HG02678 (cell line): ENCODE measurements around the gene ATAD2B.

ENCODE experiments used
- ATAC-seq: cut with Tn5 transposase; IDR thresholded peaks from one replicate; pipeline ENCODE4 v1.9.1; 2021; ENCODE audit warnings: mild to moderate bottlenecking, moderate library complexity; ENCODE audit not compliant: unreplicated experiment

The ATAD2B gene

DNA sequence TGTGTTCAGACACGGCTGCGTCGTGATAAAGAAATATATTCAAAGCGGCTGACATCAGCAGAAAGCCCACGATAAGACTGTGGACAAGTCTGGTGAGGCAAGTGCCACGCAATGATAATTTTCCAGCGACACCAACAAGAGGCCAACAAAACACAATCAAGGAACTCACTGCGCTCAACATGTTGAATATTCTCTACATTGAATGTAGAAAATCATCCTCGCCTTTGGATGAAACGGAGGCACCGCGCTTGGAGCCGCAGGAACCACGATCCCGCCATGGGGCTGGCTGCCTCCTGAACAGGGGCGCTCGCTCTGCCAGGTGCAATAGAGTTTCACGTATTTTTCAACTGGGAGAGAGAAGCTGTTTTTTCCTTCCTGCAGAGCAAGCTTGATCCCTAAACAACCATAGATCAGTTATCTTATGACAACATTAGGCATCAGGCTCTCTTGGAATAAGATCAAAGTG lies 220.3 kb downstream of the ATAD2B start:
- no peak for ATAC-seq

DNA sequence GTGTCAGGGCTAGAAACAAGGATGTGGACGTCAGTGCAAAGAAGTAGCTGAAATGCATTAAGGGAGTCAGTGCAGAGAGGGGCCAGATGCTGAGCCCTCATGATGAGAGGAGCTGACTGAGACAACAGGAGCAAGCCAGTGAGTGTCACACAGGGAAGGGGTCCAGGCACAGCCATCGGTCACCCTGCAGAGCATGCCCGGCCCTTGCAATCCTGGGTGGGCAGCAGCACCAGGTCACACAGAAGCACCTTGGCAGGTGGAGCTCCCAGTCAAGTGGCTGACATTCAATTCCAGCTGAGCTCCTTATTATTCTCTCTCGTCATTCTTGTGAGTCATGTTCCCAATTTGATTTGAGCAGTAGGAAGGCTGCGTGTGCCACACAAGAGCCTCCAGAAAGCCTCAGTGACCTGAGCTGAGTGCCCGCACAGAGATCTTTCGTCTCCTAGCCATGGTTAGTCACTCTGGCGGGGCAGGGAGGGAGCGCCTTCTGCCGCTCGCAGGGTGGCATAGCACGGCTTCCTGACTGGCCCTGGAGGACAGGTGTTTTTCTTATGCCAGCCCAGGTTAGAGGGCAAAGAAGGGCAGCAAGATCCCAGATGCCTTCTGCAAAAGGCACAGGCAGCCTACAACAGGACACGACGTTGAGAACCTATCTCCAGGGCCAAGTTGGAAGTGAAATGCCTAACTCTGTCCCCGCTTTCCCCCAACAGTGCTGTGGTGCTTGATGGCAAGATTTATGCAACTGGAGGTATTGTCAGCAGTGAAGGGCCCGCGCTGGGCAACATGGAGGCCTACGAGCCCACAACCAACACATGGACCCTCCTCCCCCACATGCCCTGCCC lies 220.9 kb downstream of the ATAD2B start:
- ATAC-seq, result no peak

DNA sequence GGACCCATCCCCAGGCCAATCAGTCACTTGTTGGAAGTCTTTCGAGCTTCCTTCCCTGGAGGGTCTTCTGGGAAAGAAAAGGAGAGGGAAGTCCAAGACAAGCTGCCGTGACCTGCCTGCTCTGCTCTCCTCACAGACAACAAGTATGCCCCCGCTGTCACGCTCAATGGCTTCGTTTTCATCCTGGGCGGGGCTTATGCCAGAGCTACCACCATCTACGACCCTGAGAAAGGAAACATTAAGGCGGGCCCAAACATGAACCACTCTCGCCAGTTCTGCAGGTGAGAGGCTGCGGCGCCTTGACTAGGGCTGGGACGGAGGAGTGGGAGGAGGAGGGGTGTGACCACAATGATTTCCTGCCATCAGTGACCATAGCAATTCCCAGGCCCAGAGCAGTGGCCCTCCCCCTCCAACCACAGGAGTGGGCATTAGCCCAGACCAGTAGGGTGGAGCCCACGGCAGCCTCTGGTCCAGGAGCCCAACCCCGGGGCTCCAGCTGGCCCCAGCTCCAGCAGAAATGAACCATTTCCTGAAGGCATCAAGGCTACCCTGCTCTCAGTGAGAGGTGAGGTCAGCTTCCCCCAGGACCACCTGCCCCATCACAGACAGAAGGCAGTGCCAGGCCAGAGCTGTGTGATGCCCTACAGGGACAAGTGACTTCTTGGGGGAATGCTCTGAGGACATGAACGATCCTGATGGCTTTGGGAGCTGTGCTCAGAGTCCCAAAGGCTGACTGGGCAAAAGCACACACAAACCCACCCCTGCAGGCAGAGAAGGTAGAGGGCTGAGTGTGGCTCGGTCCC lies 223.1 kb downstream of the ATAD2B start:
- no peak for ATAC-seq

DNA sequence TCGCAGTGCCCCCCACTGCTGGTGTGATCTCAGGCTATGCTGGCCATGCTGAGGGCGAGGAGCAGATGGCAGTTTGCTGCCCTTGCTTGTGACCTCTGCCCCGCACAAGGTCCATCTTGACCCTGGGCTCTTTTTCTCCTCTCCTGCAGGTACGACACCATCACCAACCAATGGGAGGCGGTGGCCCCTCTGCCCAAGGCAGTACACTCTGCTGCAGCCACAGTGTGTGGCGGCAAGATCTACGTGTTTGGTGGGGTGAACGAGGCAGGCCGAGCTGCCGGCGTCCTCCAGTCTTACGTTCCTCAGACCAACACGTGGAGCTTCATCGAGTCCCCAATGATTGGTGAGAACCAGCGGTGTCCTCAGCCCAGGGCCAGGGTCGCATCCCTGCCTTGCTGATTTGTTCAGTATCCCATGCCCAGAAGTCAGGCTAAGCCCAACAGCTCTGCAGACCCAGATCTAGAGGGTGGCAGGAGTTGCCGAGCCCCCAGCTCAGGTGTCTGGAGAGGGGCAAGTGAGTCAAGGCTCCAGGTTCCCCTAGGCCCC lies 223.8 kb downstream of the ATAD2B start:
- ATAC-seq, result no peak

DNA sequence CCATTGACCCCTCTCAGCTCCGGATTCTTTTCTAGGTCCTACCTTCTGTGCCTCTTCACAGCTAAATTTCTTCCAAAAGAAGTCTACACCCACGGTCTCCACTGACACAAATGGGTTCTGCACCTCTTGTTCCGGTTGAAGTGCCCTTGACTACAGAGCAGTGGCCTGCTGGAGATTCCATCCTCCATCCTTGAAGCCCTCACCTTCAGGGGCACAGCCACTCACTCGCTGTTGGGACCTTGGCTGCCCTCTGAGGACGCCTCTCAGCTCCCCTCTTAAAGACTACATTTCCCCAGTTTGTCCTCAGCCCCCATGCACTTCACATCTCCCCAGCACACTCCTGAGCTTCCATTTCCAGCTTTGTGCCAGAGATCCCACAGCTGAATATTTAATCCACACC lies 226.3 kb downstream of the ATAD2B start:
- ATAC-seq, result no peak

DNA sequence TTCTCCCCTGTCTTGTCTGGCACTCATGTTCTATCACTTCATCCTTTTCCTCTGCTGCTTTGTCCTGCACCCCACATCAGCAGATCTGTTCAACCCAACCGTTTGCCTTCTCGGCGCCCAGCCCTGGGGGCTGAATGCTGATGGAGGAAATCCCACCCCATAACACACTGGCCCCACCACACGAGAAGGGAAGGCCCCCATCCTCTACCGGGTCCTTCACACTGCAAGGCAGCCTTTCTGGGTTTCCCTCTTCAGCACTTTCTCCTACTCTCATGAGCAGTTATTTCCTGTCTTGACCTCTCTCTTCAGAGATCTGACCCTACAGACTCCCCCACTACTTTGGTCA lies 227.4 kb downstream of the ATAD2B start:
- no peak for ATAC-seq

DNA sequence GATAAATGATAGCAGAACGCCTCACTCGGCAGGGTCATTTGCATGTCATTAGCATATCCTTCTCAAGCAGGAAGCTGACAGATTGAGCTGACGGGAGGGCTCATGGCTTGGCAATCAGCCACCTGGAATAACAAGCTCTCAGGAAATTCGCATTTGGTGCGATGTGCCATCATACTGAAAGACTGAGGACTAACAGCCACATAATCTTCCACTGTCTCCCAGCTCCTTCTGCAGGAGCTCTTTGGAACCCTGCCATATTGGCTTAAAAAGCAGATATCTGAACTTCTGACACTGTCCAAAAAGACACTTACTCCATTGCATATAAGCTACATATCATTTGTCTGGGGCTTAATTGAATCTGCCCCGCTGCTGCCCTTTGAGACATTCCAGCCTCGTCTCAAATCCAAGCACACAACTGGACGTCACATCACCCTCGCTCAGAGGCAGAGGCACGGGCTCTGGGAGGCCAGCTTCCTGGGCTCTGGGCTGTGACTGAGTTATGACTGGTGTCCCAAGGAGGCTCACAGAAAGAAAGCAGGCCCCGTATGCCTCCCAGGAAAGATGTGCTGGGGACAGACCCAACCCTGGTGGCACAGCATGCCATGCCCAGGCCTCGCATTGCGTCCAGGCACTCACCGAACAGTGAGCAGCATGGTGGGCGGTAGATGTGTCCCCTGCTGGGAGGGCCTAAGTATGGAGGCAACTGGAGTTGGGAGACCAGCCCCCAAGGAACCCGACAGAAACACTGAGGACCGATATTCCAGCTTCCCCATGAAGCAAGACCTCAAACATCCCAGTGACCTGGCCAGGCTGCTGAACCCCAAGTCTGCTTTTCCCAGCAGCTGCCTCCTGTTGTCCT lies 228.0 kb downstream of the ATAD2B start:
- no peak for ATAC-seq
